GM13977 (cell line): Measurements from ENCODE around the gene SULT1A2.
"Not testable (repeated sequence)": the region's sequence is repeated elsewhere in the genome, so short reads cannot be mapped to it uniquely, and the experiment has no call there.

Source experiments
- DNase-seq: peaks from one replicate; pipeline ENCODE4 v3.0.0; 2012; ENCODE audit warnings: low spot score
- in situ Hi-C: fragments of 300-500 bp; cut with MboI; formaldehyde crosslinking; loops from one replicate; pipeline ENCODE4 v1.12.0; 2022; ENCODE audit warnings: low sequenced_read_pairs, low pct_unique_long_range_greater_than_20kb, mixed read lengths, inconsistent platforms; ENCODE audit not compliant: unreplicated experiment
- TF ChIP-seq, protein P1 (sequence below): IDR thresholded peaks from 2 replicates; pipeline ENCODE4 v1.5.1; 2012; ENCODE audit warnings: mild to moderate bottlenecking, control low read depth; ENCODE audit not compliant: insufficient read depth; ENCODE audit errors: extremely low read depth, missing control alignments

SULT1A2 gene

DNA sequence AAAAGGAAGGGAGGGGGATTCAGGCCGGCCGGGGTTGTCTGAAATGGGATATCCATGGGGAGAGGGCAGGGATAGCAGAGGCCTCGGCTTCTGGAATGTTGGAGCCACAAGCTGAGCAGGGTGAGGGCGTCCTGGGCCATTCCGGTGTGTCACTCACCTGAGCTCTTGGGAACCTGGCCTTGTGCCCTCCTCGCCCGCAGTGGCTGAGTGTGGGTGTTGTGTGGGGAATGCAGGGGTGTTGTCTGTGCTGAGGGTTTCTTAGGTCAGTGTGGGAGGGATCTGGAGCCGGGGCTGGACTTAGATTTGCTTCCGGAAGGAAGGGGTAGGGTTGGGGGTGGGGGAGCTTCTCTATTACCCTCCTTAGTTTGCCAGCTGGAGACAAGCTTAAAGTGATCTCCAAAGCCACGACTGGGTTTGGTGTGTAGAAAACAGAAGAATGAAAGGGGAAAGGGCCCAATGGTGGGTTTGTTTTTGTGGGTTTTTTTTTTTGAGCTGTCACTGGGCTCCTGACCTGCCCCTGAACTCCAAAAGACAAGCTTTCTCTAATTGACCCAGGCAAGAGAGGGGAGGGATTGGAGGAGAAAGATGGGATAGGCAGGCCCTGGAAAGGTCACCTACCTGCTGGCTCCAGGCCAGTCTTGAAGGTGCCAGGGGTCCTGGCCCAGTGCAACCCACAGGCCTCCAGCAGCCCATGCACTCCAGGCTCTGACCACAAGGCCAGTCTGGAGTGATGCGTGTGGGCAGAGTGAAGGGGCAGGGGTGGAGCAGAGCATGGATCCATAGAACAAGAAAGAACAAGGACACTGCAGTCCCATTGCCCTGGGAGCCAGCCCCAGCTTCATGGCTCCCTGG, at the start of gene SULT1A2:
Gene SULT1A2 (minus strand): TSS at position 211 of the 852 bp plus-strand sequence. CDS start 1,120 bp downstream, outside the sequence.
- TF ChIP-seq, protein P1, sequence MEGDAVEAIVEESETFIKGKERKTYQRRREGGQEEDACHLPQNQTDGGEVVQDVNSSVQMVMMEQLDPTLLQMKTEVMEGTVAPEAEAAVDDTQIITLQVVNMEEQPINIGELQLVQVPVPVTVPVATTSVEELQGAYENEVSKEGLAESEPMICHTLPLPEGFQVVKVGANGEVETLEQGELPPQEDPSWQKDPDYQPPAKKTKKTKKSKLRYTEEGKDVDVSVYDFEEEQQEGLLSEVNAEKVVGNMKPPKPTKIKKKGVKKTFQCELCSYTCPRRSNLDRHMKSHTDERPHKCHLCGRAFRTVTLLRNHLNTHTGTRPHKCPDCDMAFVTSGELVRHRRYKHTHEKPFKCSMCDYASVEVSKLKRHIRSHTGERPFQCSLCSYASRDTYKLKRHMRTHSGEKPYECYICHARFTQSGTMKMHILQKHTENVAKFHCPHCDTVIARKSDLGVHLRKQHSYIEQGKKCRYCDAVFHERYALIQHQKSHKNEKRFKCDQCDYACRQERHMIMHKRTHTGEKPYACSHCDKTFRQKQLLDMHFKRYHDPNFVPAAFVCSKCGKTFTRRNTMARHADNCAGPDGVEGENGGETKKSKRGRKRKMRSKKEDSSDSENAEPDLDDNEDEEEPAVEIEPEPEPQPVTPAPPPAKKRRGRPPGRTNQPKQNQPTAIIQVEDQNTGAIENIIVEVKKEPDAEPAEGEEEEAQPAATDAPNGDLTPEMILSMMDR: no peak
- in situ Hi-C loops: no loop called here
- no peak for DNase-seq

DNA sequence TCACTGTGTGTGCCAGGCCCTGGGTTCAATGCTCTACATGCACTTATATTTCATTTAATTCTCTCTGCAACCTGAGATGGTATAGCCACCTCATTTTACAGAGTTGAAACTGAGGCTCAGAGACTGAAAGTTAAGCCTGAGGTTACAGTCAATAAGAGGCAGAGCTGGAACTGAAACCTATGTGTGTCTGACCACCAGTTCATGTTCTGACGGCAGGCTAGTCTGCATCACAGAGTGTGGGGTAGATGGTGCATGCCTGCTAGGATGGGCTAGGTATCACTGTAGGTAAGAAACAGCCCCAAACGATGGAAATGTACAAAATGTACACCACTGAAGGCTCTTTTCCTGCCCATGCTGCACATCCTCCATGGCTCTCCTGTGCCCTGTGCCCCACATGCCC, 43.1 kb upstream of the SULT1A2 start:
- in situ Hi-C loops, DNase-seq: not testable (repeated sequence)

DNA sequence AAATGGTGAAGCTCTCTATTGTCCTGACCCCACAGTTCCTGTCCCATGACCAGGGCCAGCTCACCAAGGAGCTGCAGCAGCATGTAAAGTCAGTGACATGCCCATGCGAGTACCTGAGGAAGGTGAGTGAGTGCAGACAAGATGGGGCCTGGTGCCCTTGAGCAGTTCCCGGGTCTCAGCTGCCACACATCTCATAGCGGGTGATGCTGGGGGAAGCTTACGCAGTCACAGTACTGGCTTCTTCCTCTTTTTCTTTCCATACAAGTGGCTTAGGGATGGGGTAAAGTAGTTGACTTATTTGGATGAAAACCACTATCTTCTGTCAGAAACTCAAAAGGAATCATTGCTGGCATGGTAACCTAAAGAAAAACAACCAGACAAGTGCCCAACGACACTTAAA, 41.5 kb upstream of the SULT1A2 start:
- in situ Hi-C loops, DNase-seq: not testable (repeated sequence)

DNA sequence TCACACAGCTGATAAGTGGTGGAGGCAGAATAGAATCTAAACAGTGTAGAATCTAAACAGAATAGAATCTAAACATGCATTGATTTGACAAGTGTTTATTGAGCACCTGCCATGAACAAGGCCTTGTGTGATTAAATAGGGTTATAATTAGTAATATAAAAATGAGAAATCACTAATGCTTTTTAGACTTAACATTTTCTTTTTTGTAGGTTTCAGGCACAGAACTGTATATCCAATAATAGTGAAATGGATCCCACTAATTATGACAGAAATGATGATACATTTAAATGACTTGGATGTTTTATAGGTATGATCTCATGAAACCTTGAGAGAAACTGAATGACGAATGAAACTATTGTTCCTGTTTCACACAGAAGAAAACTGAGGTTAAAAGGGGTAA, 40.9 kb upstream of the SULT1A2 start, which contains the start of gene NPIPB8:
Gene NPIPB8 (plus strand): TSS at position 301 of the 400 bp plus-strand sequence. CDS start 296 bp downstream, outside the sequence.
- DNase-seq, in situ Hi-C loops: not testable (repeated sequence)

DNA sequence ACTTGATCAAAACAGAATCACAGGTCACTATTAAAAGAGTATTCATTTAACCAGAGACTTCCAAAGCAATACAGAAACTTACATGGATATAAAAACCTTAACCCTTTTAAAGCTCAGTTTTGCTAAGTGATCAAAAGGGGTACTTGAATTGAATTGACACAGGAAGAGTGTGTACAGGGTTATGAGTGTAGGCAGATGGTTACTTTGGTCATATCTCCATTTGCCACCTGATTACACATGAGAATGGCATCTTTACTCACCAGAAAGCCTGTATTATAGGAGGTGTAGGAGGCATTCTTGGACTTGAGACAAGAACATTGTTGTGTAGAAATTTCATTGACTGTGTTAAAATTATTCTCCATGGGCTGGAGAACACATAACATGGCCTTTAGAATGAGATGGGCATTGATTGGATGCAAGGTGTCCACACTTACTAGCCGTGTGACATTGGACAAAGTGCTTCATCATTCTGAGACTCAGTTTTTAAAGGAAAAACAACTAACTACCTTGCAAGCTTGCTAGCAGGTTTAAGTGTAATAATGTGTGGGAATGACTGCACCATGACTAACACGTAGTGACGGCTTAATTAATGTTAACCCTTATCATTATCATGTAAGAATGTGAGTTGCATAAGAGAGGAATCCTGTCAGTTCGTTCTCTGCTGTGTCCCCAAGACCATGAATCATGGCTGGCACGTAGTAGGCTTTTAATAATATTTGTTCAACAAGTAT, 39.4 kb upstream of the SULT1A2 start:
- in situ Hi-C loops, DNase-seq: not testable (repeated sequence)

DNA sequence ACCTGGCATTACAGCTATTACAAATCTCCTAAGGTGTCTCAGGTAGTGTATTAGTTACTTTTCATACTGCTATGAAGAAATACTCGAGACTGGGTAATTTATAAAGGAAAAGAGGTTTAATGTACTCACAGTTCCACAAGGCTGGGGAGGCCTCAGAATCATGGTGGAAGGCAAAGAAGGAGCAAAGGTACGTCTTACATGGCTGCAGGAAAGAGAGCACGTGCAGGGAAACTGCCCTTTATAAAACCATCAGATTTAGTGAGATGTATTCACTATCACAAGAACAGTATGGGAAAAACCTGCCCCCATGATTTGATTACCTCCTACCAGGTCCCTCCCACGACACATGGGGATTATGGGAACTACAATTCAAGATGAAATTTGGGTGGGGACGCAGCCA, 34.1 kb upstream of the SULT1A2 start:
- in situ Hi-C loops: not testable (repeated sequence)

DNA sequence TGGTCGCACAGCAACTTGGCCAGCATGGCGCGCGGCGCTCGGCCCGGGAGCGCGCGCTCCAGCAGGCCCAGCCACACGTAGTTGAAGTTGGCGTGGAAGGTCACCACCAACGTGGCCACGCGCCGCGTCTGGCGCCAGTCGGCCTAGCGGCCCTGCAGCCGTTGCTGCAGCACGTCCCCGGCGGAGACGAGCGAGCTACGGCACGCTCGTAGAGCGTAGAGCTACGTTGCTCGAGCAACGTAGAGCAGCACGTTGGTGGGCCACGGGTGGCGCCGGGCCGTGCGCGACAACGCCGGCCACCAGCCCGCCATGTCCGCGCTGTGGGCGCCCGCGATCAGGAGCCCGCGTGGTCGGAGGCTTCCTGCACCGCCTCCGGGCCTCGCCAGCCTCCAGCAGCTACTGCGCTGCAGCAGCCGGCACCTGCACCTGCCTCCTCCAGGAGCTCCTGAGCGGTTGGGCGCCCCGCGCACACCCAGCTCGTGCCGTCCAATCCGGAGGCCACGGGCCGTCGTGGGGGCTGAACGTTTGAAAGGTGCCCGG, 26.4 kb upstream of the SULT1A2 start:
- DNase-seq: peak; percentile 54
- TF ChIP-seq, protein P1: no peak
- in situ Hi-C loops: no loop called here

More for the DNA sequence above, 34.1 kb upstream of the SULT1A2 start:
- not testable (repeated sequence) for DNase-seq

DNA sequence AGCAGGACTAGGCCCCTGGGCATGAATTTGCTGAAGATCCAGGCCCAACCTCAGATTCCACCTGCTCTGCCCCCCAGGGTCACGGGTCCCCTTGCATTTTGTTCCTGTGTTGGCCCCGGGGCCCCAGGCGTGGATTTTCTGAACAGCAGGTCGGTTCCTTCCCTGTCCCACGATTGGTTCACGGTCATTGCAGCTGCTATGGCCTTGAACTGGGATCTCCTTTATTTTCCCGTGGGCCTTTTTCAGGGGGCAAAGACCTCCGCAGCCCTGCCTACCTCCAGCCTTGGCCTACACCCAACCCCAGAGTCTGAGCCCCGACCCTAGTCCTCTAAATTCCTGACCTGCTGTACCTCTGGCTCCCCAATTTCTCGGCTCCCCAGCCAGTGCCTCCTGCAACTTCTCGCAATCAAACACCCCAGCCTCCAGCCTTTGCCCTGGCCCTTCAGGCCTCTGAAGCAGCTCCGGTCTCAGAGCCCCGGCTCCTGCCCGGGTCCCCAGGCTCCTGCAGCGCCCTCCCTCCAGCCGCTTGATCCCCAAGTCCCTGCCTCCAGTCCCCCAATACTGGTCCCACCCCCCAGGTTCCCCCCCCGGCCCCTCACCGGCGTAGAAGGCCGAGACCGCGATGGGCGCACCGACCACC, 25.8 kb upstream of the SULT1A2 start:
- DNase-seq, in situ Hi-C loops: not testable (repeated sequence)

DNA sequence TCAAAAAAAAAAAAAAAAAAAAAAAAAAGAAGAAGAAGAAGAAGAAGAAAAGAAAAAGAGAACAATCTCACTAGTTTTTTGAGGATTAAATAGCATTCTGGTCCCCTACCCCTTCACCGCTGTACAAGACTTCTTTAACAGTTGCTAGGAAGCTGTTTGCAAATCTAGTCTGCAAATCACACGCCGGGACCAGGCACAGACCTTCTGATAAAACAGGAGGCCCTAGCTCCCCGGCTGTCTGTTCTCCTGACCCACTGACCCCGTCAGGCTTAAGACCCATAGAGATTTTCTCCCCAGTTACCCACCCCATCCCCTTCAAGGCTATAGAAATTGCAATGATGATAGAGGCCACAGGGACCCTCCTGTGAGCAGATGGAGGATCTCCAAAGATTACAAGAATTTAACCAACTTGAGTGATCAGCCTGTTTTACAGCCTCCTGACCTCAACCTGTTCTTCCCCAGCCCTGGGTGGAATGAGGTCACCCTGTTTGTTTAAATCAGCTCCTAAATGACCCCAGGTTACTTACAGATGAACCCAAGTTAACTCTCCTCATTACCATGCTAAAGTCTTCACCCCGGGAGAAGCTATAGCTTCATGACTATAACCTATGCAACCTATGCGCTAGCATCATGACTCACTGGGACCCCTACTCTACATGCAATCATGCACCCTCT, 24.8 kb upstream of the SULT1A2 start:
- DNase-seq: no peak
- in situ Hi-C loops: no loop called here
- TF ChIP-seq, protein P1: no peak

DNA sequence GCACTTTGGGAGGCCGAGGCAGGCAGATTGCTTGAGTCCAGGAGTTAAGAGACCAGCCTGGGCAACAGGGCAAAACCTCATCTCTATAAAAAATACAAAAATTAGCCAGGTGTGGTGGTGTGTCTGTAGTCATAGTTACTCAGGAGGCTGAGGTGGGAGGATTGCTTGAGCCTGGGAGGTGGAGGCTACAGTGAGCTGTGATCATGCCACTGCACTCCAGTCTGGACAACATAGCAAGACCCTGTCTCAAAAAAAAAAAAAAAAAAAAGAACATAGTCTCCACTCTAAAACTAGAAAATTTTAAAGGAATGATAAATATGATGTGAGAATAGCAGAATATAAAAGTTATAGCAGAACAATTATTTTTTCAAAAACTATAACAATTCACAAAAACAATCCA, 23.5 kb upstream of the SULT1A2 start:
- in situ Hi-C loops, DNase-seq: not testable (repeated sequence)
